Stimulated activated CD4-positive, alpha-beta T cell treated with anti-CD3 and anti-CD28 coated beads, Interleukin-1b, Interleukin-23, amount 100 ng/mL, for 24 hours (primary cell): ENCODE measurements around the gene ARHGAP10.
A peak's percentile ranks its signal among the peaks of the same experiment; 100 is the strongest.

ENCODE experiments used
- DNase-seq, 4 experiments: peaks; one replicate each; pipeline ENCODE4 v3.0.0-alpha.2; 2020; ENCODE audit warnings: low read depth in 4 of 4, low spot score in 1 of 4

ARHGAP10 gene

GRCh38 chr4:147731580-147732517, at the start of gene ARHGAP10:
Gene ARHGAP10, plus strand, starts transcription at chr4:147732088. Its CDS starts 214 bp downstream, at chr4:147732302.
- peak; percentile 39 to 64 (median 49) for DNase-seq

- no peak for DNase-seq
Measured at GRCh38 chr4:147682755-147683154, 49.1 kb upstream of the ARHGAP10 start.

- DNase-seq, result no peak
Measured at GRCh38 chr4:147683188-147683591, 48.7 kb upstream of the ARHGAP10 start.

- DNase-seq, result peak; percentile 58 to 84 (median 80)
Measured at GRCh38 chr4:147683717-147684700, 47.9 kb upstream of the ARHGAP10 start, which contains the start of gene PRMT9. Gene PRMT9, minus strand, starts transcription at chr4:147684163. Its CDS starts 176 bp downstream, at chr4:147683987.

- no peak for DNase-seq
Measured at GRCh38 chr4:147689067-147689466, 42.8 kb upstream of the ARHGAP10 start.

GRCh38 chr4:147691820-147692219, 40.1 kb upstream of the ARHGAP10 start:
- no peak for DNase-seq

- DNase-seq, result no peak
Measured at GRCh38 chr4:147693218-147693617, 38.7 kb upstream of the ARHGAP10 start.

- no peak for DNase-seq
Measured at GRCh38 chr4:147696866-147697265, 35.0 kb upstream of the ARHGAP10 start.

GRCh38 chr4:147704846-147705245, 27.0 kb upstream of the ARHGAP10 start:
- DNase-seq, result no peak

- DNase-seq, result peak in 1 of 4 experiments; percentile 31
Measured at GRCh38 chr4:147707892-147708672, 23.8 kb upstream of the ARHGAP10 start.

- DNase-seq, result no peak
Measured at GRCh38 chr4:147709999-147710398, 21.9 kb upstream of the ARHGAP10 start.

- no peak for DNase-seq
Measured at GRCh38 chr4:147714575-147715401, 17.1 kb upstream of the ARHGAP10 start.

GRCh38 chr4:147717878-147718277, 14.0 kb upstream of the ARHGAP10 start:
- DNase-seq, result no peak

GRCh38 chr4:147723326-147723725, 8.6 kb upstream of the ARHGAP10 start:
- no peak for DNase-seq

- DNase-seq, result no peak
Measured at GRCh38 chr4:147724468-147725201, 7.3 kb upstream of the ARHGAP10 start.

- DNase-seq, result no peak
Measured at GRCh38 chr4:147725673-147726072, 6.2 kb upstream of the ARHGAP10 start.

GRCh38 chr4:147727476-147728028, 4.3 kb upstream of the ARHGAP10 start:
- no peak for DNase-seq

- DNase-seq, result no peak
Measured at GRCh38 chr4:147730333-147730732, 1.6 kb upstream of the ARHGAP10 start.
